ENCODE data around the gene A4GALT.

DNA sequence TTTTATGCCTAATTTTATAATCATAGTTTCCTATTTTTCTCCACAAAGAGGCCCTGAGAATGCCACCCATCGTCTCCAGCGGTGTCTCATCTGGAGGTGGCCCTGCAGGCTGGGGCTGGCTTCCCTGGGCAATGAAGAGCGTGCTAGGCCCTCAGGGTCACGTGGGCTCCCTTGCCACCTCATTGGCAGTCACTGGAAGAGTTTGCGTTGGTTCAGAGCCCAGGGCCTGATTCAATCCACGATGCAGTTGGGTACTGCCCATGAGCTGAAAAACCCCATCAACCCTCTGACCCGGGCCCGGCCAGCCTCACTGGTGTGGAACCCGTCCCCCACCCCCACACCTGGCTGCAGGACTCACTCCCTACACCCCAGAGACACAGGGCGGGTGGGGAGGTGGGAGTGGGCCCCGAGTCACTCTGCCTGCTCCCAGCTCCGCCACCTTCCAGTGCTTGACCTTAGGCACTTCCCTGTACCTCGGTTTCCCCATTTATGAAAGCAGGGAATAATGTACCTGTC is 43.4 kb upstream of the A4GALT start:
- TF ChIP-seq, protein P1, sequence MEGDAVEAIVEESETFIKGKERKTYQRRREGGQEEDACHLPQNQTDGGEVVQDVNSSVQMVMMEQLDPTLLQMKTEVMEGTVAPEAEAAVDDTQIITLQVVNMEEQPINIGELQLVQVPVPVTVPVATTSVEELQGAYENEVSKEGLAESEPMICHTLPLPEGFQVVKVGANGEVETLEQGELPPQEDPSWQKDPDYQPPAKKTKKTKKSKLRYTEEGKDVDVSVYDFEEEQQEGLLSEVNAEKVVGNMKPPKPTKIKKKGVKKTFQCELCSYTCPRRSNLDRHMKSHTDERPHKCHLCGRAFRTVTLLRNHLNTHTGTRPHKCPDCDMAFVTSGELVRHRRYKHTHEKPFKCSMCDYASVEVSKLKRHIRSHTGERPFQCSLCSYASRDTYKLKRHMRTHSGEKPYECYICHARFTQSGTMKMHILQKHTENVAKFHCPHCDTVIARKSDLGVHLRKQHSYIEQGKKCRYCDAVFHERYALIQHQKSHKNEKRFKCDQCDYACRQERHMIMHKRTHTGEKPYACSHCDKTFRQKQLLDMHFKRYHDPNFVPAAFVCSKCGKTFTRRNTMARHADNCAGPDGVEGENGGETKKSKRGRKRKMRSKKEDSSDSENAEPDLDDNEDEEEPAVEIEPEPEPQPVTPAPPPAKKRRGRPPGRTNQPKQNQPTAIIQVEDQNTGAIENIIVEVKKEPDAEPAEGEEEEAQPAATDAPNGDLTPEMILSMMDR (IDR thresholded peaks at IDR 0.05) = no peak
- TF ChIP-seq EZH2 (IDR thresholded peaks at IDR 0.05; ENCODE audit: borderline replicate concordance, insufficient read depth, low read depth, low read length, poor library complexity, severe bottlenecking) = no peak
